Stimulated activated CD4-positive, alpha-beta T cell treated with anti-CD3 and anti-CD28 coated beads, Interleukin-4, amount 100 ng/mL, for 4 hours (primary cell): ENCODE measurements around the gene TGFB3.
"Not testable (repeated sequence)": the region's sequence is repeated elsewhere in the genome, so short reads cannot be mapped to it uniquely, and the experiment has no call there.

ENCODE experiments used
- DNase-seq, 2 experiments: peaks; one replicate each; pipeline ENCODE4 v3.0.0-alpha.2; 2020

TGFB3 gene

GRCh38 chr14:75981426-75982265 lies at the start of gene TGFB3:
Gene TGFB3 (minus strand): TSS chr14:75981995. CDS start chr14:75980893, 1,102 bp downstream.
- DNase-seq = peak; percentile 45 to 53

DNA sequence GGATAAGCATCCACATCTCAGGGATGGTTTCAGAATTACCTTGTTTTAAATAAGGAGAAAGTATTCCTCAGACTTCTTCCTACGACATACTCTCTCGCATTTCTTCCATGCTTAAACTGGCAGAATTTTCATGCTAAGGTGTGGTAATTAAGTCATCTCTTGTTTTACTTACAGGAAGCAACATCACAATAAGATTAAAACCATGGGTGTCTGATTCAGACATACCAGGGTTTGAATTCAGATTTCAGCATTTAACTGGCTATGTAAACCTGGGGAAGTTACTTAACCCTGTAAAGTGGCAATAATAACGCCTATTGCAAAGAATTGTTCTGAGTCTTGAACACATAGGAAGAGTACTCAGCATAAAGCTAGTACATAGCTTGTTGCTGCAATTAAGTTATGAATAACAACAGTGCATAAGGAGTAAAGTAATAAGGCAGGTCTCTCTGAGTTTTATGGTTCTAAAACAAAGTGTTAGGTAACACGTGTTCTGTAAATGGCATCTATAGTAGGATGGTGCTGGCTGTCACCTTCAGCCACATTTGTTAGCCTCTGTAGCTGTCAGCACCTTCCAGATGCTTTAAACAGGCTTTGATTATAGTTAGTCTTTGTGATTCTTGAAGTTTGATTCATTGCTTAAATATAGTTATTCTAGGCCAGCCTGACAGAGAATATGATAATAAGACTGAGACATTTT lies 42.6 kb upstream of the TGFB3 start:
- no peak for DNase-seq

DNA sequence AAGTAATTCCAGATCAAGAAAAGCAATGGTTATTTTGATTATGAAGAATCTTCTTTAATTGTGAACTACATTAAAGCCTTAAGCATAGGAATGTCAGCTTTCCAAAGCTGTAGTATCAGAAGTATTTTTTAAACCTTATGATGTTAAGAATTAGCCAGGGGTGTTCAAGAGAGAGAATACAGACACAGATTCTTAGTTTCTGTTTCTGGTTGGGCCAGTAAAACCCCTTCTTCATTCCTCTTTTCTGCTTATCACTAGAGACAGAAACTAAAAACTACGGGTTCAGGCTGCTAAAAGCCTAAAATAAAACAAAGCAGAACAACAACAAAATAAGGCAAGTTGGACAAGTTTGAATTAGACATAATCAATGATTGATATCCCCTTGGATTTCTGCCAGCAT lies 42.0 kb upstream of the TGFB3 start:
- no peak for DNase-seq

DNA sequence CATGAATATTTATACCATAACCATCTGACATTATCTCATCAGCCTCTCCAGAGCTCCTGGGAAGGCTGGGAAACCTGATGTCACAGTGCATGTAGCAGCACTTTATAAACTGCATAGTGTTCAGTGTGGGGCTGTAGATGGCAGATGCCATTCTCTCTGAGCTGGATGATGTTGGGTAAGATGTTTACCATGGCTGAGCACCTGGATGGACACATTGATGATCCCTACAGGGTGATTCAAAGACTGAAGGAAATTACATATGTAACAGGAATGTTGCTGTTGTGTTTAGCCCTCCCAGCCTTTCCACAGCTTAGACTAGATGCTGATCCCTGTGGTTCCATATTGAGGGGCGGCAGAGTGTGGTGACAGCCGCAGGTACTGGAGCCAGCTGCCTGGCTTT lies 41.2 kb upstream of the TGFB3 start:
- no peak for DNase-seq

- DNase-seq = no peak
Measured at GRCh38 chr14:76019676-76020075, 37.9 kb upstream of the TGFB3 start.

DNA sequence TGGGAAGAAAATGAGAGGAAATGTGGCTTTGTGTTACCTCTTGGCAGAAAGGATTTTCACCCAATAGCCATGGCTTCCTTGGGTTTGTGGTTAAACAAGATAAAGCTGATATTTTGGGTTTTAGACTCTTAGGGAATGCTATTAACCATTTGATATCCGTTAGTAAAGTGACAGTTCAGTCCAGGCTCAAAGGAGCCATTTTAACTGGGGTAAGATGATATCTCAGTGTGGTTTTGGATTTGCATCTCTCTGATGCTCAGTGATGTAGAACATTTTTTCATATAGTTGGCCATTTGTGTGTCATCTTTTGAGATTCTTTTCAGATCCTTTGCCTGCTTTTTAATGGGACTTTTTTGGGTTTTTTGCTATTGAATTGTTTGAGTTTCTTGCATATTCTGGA lies 33.9 kb upstream of the TGFB3 start:
- DNase-seq = no peak

DNA sequence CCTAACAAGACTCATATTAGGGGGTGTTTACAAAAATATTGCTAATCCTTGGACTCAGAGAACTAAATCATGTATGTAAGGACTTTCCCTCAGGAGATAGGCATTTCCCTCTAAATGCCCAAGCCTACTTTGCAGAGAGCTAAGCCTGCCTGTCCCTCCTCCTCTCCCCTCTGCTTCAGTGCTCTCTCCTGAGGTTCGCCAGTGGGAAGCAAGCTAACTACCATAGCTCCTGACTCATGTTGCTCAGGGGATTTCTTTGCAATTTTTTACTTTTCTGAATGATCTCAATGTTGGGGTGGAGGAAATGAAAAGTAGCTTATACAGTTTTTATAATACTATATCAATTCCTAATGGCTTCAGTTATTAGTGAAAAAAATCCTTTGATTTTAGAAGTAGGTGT lies 33.4 kb upstream of the TGFB3 start:
- DNase-seq = no peak

DNA sequence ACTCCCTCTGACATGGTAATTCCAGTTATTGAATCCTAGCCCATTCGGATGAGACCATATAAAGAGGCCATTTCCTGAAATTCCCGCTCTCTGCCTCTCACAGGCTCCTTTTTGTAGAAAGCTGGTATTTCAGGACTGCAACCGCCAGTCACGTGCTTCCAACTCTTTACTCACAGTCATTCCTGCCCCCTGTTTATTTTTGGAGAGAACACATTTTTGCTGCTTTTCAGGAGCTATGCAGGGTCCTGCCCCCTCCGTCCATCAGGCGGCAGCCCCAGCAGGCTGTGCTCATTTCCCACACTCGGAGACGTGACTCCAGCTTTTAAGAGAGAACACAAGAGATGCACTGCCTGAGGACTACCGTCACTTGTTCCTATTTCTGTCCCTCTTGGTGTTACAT lies 30.6 kb upstream of the TGFB3 start:
- no peak for DNase-seq

DNA sequence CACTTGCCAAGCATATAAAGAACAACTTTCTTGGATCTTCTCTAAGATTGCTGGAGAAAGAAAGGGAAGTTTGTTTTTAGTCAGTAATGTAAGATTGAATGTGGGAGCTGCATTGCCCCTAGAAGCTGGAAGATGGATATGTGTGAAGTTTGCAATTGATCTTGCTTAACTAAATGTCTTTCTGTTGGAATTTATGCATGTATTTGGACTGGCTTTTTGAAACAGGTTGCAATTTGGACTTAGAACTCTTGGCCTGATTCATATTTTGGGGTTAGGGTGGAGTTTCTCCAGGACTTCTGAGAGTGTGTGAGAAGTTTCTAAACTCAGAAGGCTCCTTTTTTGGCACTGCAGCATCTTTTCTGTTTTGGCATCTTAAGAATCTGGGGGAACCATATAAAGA lies 30.1 kb upstream of the TGFB3 start:
- no peak for DNase-seq

- not testable (repeated sequence) for DNase-seq
Measured at GRCh38 chr14:76009627-76010026, 27.8 kb upstream of the TGFB3 start.

DNA sequence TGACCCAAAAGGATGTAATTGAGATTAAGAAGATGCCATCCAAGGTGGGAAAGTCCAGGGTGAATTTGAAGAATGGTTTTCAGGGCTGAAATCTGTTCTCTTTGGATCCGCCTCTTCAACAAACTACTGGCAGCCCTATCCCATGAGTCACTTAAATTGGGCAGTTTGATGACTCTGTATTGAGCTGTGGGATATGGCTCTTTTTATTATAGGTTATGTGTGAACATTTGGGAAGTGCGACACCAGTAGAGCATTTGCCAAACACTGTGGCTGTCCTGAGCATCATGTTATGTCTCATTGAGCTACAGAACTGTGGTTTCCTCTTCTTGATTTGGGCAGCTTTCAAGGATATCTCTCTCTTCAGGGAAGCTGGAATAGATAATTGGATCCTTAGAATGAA lies 26.1 kb upstream of the TGFB3 start:
- DNase-seq = no peak

DNA sequence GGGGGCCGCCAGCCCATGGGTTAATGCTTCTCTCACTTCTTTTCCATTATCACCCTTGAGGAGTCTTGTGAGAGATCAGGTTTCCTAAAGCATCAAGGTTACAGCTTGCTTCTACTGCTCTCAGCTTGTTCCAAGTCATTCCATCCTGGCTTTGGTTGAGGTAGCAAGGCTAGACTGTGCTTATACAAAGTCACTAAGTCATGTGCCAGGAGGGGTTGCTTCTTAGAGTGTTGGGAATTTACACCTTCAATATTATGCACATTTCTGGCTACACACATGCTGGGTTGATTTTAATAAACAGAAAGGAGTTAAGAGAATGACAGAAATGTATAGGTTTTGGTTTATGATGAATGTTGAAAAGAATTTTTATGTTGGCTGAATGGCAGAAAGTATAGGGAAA lies 25.6 kb upstream of the TGFB3 start:
- DNase-seq = no peak

DNA sequence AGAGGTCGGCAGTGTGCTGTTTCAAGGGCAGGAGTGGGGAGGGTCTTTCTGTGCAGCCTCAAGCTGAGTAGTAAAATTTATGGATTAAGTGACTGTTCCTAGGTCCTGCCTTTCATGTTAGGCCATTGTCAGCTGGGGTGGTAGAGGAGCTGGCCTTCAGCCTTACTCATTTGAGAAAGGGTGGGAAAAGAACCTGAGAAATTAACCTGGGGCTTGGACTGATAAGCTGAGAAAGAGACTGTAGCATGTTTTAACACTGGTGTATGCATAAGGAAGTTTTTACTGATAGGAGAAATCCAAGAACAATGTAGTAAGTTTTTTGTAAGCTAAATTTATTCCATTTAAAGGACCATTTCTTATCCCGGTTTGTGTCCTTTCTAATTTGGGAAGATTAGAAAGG lies 24.5 kb upstream of the TGFB3 start:
- no peak for DNase-seq

- no peak for DNase-seq
Measured at GRCh38 chr14:76002383-76002782, 20.6 kb upstream of the TGFB3 start.

- DNase-seq = no peak
Measured at GRCh38 chr14:75999511-76000190, 17.9 kb upstream of the TGFB3 start.

DNA sequence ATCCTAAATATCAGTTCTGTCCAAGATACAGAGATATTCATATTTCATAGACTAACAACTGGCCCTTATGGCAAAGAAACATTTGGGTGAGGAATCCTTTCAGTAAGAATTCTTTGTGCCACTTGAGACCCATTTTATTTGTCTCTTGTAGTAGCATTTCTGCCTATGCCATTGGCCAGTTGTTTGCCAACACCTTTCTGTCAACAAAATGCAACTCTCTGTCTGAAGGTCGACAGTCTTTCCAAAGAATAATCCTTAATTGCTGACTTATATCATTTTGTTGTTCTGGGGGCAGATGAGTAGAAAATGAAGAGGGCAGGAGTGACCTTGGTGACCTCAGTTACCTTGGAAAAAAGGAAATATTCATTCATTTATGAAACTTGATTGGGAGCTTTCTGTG lies 14.7 kb upstream of the TGFB3 start:
- no peak for DNase-seq

GRCh38 chr14:75995372-75996041 lies 13.7 kb upstream of the TGFB3 start:
- no peak for DNase-seq

DNA sequence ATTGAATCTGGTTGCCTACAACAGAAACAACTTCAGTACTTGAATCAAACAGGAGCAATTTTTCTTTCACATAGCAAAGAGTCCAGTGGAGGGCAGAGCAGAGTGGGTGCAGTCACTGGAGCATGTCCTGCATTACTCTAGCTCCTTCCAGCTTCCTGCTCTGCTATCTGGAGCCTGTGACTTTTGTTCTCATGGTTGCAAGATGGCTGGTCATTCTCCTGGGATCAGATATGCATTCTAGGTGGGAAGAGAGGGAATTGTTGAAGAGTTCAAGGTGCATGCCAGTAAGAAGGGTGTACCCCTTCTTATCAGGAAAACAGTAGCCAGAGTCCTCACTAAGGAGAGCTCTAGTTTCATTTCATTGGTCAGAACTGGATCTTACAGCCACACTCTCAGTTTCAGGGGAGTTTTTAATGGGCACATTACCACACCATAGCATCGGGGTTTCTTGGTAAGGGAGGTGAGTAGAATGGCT lies 11.8 kb upstream of the TGFB3 start:
- no peak for DNase-seq

GRCh38 chr14:75991753-75992152 lies 10.0 kb upstream of the TGFB3 start:
- DNase-seq = no peak

DNA sequence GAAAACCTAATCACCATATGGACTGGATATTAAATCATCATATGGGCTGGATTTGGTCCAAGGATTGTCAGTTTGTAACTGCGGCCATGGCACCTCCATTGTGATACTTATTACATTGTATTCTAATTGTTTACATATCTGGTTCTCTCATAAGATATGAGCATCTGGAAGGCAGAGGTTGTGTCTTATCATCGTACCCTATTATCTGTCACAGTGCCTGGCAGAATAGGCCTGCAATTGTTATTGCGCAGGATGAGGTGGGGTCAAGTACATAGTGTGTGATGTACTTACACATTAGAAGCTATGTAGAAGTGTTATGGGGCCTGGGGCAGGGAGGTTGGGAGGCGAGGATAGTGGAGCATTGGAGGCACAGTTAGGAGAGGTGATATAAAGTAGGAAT lies 8.5 kb upstream of the TGFB3 start:
- no peak for DNase-seq

DNA sequence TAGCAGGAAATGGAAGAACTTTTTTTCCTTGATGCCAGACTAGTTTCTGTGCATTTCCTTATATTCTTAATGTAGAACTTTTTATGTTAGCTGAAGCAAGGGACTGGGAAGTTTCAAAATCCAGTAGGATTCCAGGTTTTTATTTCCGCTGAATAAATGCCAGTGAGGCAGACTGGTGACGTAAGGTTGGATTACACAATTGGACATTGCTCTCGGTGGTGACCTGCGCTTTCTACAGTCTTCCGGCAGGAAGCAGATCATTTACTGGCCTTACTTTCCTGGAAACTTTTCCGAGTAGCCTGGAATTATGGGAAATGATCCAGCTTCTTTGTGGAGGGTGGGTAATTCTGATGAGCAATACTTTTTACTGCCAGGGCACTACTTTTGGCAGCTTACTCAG lies 7.3 kb upstream of the TGFB3 start:
- DNase-seq = no peak

- no peak for DNase-seq
Measured at GRCh38 chr14:75987201-75987970, 5.6 kb upstream of the TGFB3 start.

GRCh38 chr14:75986439-75986765 lies 4.6 kb upstream of the TGFB3 start:
- no peak for DNase-seq
